Retina (tissue), 1 donor: ENCODE data around the gene NAV3.
A peak's percentile ranks its signal among the peaks of the same experiment; 100 is the strongest.
"Not testable (repeated sequence)": the region's sequence is repeated elsewhere in the genome, so short reads cannot be mapped to it uniquely, and the experiment has no call there.

Source experiments
- DNase-seq: peaks from one replicate; pipeline ENCODE4 v3.0.0-alpha.2; 2016

Gene NAV3

GRCh38 chr12:78081590-78082314 is 251.1 kb downstream of the NAV3 start:
- no peak for DNase-seq

- no peak for DNase-seq
These were observed 255.0 kb downstream of the NAV3 start for GRCh38 chr12:78085542-78086182.

GRCh38 chr12:78086553-78087362 is 256.1 kb downstream of the NAV3 start:
- DNase-seq: no peak

GRCh38 chr12:78087363-78087675 is 256.6 kb downstream of the NAV3 start:
- no peak for DNase-seq

GRCh38 chr12:78088391-78088832 is 257.7 kb downstream of the NAV3 start:
- no peak for DNase-seq

- DNase-seq: no peak
These were observed 259.6 kb downstream of the NAV3 start for GRCh38 chr12:78090266-78090665.

- no peak for DNase-seq
These were observed 264.9 kb downstream of the NAV3 start for GRCh38 chr12:78095623-78096022.

- no peak for DNase-seq
These were observed 266.4 kb downstream of the NAV3 start for GRCh38 chr12:78096909-78097597.

GRCh38 chr12:78099806-78100205 is 269.1 kb downstream of the NAV3 start:
- no peak for DNase-seq

GRCh38 chr12:78101113-78101876 is 270.6 kb downstream of the NAV3 start:
- peak; percentile 44 for DNase-seq

- DNase-seq: peak; percentile 36
These were observed 271.4 kb downstream of the NAV3 start for GRCh38 chr12:78101946-78102635.

- not testable (repeated sequence) for DNase-seq
These were observed 272.1 kb downstream of the NAV3 start for GRCh38 chr12:78102801-78103200.

- no peak for DNase-seq
These were observed 285.2 kb downstream of the NAV3 start for GRCh38 chr12:78115889-78116288.

- DNase-seq: no peak
These were observed 287.3 kb downstream of the NAV3 start for GRCh38 chr12:78118036-78118435.

- DNase-seq: no peak
These were observed 287.8 kb downstream of the NAV3 start for GRCh38 chr12:78118486-78118885.

- no peak for DNase-seq
These were observed 288.7 kb downstream of the NAV3 start for GRCh38 chr12:78119351-78119918.

- no peak for DNase-seq
These were observed 289.6 kb downstream of the NAV3 start for GRCh38 chr12:78120306-78120705.

- no peak for DNase-seq
These were observed 290.3 kb downstream of the NAV3 start for GRCh38 chr12:78120866-78121560.

- no peak for DNase-seq
These were observed 291.4 kb downstream of the NAV3 start for GRCh38 chr12:78121969-78122610.

- DNase-seq: no peak
These were observed 297.5 kb downstream of the NAV3 start for GRCh38 chr12:78128211-78128610.
